Eye (tissue), 1 donor: ENCODE results near the gene STRN3.
"Not testable (repeated sequence)": the region's sequence is repeated elsewhere in the genome, so short reads cannot be mapped to it uniquely, and the experiment has no call there.

Experiments used
- DNase-seq: peaks from one replicate; pipeline ENCODE4 v3.0.0-alpha.2; 2015

STRN3 gene

GRCh38 chr14:30999038-30999773, 27.0 kb downstream of the STRN3 start:
- DNase-seq, result no peak

- DNase-seq, result no peak
These were observed 28.0 kb downstream of the STRN3 start for GRCh38 chr14:30998100-30998706.

GRCh38 chr14:30996892-30997659, 29.1 kb downstream of the STRN3 start:
- no peak for DNase-seq

GRCh38 chr14:30995689-30996088, 30.5 kb downstream of the STRN3 start:
- DNase-seq, result no peak

- DNase-seq, result peak; percentile 22
These were observed 31.2 kb downstream of the STRN3 start for GRCh38 chr14:30994681-30995620.

- DNase-seq, result no peak
These were observed 33.1 kb downstream of the STRN3 start for GRCh38 chr14:30993071-30993470.

GRCh38 chr14:30991408-30991807, 34.8 kb downstream of the STRN3 start:
- DNase-seq, result no peak

GRCh38 chr14:30990770-30991169, 35.4 kb downstream of the STRN3 start:
- DNase-seq, result no peak

GRCh38 chr14:30988509-30988908, 37.7 kb downstream of the STRN3 start:
- DNase-seq, result no peak

- no peak for DNase-seq
These were observed 40.4 kb downstream of the STRN3 start for GRCh38 chr14:30985796-30986195.

GRCh38 chr14:30983858-30984257, 42.3 kb downstream of the STRN3 start:
- no peak for DNase-seq

GRCh38 chr14:30982533-30982932, 43.6 kb downstream of the STRN3 start:
- no peak for DNase-seq

GRCh38 chr14:30980980-30981379, 45.2 kb downstream of the STRN3 start:
- no peak for DNase-seq

- DNase-seq, result peak; percentile 72
These were observed 46.0 kb downstream of the STRN3 start for GRCh38 chr14:30980106-30980704.

GRCh38 chr14:30977752-30978151, 48.4 kb downstream of the STRN3 start:
- no peak for DNase-seq

- no peak for DNase-seq
These were observed 51.6 kb downstream of the STRN3 start for GRCh38 chr14:30974628-30975027.

GRCh38 chr14:30972882-30973582, 53.1 kb downstream of the STRN3 start:
- DNase-seq, result no peak

GRCh38 chr14:30972036-30972732, 54.0 kb downstream of the STRN3 start:
- not testable (repeated sequence) for DNase-seq

- no peak for DNase-seq
These were observed 54.6 kb downstream of the STRN3 start for GRCh38 chr14:30971586-30971985.

GRCh38 chr14:30969796-30970195, 56.4 kb downstream of the STRN3 start:
- not testable (repeated sequence) for DNase-seq
